Fibroblast of skin of left biceps (primary cell): ENCODE data around the gene HRAS.

Source experiments
- DNase-seq, 2 experiments: peaks; one replicate each; pipeline ENCODE4 v3.0.0-alpha.2; 2013; ENCODE audit warnings: low read depth in 2 of 2

The HRAS gene

DNA sequence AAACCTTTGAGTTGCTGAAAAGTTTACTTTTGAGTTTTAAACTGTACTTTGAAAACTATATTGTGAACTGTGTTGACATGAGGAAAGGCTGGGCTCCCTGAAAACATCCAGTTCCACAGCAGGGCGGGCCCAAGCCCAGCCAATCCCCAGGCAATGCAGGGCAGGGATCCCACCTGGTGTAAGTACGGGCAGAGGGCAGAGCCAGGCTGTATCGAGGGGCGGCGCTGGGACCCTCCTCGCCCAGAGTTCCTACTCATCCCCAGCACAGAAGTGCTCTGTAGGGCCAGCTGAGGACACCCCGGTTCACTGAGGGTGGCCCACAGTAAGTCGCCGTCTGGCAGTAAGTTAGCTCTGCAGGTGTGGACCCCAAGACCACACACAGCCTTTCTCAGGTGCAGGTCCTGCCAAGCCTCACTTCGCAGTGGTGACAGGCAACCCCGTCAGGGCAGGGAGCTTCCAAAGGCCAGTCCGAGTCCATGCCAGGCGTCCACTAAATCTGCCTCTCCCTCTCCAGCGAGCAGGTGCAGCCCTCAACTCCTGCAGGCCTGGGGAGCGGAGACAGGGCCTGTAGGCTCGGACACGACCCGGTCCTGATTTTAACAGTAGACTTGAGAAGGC, 31.7 kb upstream of the HRAS start:
- DNase-seq = no peak

DNA sequence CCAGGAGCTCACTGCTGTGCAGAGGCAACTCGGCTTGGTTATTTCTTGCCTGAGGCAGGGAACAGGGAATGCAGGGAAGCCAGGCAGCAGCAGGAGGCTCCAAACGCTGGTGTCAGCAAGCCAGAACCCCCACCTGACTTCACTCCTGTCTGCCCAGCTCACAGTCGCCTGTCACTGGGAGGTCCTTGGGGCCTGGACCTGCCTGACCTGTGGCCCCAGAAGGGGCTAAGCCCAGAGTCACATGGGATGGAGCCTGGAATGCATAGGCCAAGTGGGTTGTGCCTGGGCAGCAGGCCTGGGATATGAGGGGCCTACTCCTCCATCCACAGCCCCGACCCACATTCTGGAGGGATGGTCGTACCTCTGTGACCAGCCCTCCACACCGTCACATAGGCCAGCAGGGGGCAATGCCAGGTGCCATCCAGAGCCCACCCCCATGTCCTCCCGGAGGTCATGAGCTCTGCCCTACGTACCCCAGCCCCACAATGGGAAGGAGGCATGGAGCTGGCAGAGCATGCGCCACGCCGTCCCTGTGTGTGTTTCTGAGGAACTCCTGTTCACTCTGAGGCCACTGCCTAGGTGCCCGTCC, 30.6 kb upstream of the HRAS start:
- DNase-seq = no peak

DNA sequence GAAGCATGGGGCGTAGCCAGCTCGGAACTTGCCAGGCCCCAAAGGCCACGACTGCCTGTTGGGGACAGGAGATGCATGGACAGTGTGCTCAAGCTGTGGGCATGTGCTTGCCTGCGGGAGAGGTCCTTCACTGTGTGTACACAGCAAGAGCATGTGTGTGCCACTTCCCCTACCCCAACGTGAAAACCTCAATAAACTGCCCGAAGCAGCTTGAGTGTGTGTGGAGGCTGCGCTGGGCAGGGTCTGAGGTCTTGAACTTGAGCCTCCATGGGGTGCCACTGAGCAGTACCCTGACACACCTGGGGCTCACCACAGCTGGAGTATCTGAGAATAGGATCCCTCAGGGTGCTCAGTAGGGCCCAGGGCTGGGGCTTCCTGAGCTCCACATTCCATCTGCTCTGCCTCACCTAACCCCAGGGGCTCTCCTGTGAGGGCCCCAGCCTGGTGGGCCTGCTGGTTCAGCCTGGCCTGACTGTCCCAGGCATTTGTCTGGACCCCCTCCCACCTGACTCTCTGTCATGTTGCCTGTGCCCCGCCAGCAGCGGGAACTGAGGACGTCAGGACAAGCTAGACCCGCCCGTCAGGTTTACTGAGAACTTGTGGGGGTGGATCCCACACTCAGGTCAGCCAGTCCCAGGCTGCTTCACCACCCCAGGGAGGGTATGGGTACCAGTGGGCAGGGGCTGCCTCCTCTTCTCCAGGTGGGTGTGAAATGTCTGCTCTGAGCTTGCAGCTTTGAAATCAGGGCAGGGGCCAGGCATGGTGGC, 28.6 kb upstream of the HRAS start:
- no peak for DNase-seq

DNA sequence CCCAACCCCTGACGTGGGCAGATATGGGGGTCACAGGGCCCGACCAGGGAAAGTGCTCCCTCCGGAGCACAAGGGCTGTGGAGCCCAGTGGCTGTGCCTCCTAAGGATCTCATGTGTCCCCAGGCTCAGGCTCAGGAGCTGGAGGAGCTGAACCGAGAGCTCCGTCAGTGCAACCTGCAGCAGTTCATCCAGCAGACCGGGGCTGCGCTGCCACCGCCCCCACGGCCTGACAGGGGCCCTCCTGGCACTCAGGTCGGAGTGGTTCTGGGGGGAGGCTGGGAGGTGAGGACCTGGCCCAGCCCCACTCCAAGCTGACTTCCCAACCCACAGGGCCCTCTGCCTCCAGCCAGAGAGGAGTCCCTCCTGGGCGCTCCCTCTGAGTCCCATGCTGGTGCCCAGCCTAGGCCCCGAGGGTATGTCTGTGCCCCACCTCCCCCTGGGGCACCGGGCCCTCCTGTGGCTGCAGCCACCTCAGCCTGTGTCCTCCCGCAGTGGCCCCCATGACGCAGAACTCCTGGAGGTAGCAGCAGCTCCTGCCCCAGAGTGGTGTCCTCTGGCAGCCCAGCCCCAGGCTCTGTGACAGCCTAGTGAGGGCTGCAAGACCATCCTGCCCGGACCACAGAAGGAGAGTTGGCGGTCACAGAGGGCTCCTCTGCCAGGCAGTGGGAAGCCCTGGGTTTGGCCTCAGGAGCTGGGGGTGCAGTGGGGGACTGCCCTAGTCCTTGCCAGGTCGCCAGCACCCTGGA, 27.9 kb upstream of the HRAS start:
- DNase-seq = no peak

DNA sequence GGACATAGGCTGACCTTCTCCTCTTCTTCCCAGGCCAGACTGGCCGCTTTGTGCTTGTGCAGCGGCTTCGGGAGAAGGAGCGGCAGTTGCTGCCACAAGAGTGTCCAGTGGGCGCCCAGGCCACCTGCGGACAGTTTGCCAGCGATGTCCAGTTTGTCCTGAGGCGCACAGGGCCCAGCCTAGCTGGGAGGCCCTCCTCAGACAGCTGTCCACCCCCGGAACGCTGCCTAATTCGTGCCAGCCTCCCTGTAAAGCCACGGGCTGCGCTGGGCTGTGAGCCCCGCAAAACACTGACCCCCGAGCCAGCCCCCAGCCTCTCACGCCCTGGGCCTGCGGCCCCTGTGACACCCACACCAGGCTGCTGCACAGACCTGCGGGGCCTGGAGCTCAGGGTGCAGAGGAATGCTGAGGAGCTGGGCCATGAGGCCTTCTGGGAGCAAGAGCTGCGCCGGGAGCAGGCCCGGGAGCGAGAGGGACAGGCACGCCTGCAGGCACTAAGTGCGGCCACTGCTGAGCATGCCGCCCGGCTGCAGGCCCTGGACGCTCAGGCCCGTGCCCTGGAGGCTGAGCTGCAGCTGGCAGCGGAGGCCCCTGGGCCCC, 26.8 kb upstream of the HRAS start:
- no peak for DNase-seq

DNA sequence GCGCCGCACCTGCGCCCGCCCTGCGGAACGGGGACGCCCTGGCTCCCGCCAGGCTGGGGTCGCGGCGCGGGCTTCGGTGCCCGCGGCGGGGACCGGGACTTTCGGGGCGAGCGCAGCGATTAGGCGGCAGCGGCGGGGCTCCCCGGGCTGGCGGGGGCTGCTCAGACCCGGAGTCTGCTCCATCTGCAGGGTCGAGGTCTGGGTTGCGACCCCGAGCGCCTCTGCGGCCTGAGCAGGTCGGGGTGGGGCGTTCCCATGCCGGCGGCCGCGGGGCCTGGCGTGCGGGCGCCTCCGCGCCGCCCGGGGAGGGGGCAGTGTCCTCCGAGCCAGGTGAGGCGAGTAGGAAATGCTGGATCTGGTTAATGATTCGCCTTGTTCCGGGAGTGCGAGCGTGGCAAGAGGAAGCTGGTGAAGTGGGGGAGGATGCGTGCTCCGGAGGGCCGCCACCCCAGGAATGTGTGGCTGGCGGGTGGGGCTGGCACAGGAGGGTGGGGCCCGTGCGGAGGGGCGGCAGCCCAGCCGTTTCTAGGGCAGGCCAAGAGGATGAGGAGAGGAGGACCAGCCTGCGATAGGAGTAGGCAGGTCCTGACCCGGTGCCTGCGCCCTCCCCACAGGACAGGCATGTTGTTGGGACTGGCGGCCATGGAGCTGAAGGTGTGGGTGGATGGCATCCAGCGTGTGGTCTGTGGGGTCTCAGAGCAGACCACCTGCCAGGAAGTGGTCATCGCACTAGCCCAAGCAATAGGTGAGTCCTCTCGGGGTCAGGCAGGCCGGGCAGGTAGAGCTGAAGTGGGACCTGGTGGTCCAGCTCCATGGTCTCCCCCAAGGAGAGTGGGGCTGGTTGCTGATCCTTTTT, 26.0 kb upstream of the HRAS start:
- DNase-seq = no peak

DNA sequence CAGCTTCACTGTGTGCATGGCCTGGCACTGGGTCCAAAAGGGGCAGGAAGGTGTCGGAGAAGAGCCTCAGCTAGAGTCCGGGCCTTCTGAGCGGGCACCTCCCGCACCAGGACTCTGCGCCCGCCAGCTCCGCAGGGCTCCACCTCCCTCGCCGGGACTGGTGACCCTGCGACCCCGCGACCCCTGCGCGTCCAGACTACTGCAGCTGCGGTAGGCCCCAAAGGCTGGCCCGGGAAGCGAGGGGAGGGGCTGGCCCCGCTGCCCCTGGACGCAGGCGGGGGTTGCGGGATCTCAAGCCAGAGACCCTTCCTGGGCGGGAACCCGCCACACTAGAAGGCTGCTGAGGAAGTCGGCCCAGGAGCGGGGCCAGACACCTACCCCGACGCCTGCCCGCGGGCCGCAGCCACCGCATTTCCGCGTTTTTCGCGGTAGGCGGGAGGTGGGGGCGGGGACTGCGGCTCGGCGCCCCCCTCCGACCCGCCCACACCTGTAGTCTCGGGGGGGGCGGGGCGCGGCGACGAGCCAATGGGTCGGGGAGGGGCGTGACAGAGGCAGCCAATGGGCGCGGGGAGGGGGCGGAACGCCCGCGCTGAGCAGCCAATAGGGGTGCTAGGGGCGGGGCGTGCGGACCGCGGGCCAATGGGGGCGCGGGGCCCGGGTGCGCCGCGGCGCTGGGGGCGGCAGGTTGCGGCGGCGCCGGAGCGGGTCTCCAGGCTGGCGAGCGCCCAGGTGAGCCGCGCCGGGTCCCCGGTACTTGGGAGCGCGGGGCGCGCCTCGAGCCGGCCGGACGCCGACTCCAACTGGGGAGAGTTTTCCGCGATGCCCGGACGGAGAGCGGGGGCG, 25.1 kb upstream of the HRAS start, which contains the start of the genes LMNTD2 and RASSF7:
LMNTD2 (minus strand) TSS at position 434 of the 843 bp plus-strand sequence; CDS start at position 412, 22 bp downstream.
RASSF7 (plus strand) TSS at position 666 of the 843 bp plus-strand sequence. CDS start 799 bp downstream, outside the sequence.
- peak; percentile 35 to 49 for DNase-seq

DNA sequence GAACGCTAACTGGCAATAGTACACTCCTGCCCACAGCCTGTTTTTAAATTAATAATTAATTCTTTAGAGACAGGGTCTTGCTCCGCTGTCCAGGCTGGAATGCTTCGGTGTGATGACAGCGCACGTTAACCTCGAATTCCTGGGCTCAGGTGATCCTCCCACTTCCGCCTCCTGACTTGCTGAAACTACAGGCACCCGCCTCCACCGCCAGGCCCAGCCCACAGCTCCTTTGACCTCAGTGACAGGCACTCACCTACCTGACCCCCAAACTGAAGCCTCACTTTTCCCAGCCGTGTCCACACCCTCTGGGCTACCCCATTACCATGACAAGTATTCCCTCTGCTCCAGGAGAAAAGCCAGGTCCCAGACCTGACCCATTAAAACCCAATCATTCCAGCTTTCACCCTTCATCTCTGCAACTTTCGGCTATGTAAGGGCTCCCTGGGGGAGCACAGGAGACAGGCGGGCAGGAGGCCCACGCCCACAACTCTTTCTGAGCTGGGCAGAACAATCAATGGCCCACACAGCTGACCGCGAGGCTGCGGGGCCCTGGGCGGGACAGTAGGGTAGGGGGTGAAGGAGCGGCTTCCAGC, 24.4 kb upstream of the HRAS start:
- no peak for DNase-seq

DNA sequence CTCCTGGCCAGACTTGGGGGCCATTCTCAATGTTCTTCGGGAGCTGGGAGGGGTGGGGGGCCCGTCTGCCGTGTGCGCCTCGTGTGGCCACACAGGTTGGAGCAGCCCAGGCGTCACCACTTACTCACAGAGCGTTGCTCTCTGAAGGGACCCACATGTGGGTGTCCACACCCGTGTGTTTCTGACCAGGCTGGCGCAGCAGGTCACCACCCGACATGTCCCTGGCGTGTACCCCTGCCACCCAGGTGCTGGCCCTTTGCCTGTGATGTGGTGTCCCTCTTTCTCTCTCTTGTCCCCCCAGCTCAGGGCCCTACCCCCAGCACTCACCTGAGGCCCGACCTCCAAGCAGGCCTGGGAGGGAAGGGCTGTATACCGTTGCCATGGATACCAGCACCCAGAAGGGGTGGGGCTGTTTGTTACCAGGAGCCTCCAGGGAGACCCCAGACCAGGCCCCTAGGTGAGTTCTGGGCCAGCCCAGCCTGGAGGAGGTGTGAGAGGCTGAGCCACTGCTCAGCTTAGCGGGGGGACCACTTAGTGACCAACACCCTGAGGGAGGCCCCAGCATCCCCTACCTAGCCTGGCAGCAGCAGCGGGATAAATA, 23.7 kb upstream of the HRAS start:
- DNase-seq = no peak

DNA sequence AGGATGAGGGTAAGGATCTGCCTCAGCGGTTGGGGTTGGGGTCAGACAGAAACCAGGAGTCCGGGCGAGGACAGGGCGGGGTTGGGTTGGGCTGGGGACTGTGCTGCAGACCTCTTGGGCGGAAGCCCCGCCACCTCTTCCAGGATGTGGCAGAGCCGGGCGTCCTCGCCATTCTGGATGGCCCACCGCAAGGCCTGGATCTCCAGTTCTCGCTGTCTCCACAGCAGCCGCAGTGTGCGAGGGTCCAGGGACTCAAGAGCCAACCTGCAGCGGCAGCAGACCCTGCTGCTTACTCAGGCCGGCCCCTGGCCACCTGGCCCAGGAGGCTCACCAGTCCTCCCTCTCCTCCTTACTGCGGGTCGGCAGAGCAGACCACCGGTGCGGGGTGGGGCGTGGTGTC, 23.1 kb upstream of the HRAS start:
- DNase-seq = no peak

DNA sequence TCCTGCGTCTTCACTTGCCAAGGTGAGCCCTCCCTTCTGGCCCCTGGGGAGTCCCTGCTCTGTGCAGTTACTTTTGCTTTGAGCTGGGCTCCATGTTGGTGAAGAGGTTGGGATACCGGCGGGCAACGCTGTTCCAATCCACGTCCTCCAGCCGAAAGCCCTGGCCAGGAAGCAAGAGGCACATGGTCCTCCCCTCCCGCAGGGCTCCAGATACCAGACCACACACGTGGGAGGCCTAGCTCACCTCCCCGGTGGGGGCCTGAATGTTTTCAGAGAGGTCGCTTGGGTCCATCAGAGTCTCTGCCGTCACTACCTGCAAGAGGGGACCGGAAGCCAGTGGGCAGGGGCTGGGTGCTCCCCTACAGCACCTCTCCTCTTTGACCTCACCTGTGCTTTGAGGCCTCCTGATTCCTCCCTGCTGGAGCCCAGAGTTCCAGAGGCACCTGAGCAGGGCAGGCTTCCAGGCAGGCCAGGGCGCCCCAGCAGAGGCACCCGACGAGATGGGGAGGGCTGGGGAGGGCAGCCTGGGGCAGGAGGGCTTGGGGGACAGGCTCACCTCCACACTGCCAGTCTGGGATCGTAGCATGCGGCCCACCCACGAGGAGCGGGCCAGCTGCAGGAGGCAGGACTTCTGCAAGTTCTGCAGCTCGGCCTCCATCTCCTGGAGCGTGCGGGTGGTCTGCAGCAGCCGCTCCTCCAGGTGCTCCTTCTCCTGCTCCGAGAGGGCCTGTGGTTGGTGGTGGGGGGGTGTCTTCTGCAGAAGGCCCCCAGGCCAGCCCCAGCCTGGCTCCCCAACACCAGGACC, 22.2 kb upstream of the HRAS start:
- DNase-seq = no peak

DNA sequence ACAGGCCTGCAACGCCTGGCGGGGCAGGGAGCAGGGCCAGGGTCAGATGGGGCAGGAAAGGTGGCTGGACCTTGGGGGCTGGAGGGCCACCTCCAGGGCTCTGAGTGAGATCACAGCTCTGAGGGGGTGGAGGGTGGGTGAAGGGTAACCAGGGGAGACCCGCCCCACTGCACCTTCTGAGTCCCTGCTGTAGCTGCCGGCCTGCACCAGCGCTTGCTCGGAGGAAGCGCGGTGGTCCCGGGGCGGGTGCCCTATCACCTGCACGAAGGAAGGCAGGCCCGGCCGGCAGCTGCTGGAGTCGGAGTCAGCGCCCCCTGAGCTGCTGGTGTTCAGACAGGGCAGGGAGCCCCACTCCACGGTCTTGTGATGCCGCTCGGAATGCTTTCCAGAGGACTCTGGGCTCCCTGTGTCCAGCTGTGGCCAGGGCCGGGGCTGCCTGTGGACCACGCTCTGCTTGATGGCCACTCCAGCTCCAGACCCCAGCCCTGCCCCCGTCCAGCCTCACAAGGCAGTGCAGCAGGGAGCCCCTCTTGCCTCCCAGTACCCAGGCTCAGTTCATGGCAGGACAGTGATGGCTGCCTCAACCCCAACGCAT, 21.4 kb upstream of the HRAS start:
- no peak for DNase-seq

DNA sequence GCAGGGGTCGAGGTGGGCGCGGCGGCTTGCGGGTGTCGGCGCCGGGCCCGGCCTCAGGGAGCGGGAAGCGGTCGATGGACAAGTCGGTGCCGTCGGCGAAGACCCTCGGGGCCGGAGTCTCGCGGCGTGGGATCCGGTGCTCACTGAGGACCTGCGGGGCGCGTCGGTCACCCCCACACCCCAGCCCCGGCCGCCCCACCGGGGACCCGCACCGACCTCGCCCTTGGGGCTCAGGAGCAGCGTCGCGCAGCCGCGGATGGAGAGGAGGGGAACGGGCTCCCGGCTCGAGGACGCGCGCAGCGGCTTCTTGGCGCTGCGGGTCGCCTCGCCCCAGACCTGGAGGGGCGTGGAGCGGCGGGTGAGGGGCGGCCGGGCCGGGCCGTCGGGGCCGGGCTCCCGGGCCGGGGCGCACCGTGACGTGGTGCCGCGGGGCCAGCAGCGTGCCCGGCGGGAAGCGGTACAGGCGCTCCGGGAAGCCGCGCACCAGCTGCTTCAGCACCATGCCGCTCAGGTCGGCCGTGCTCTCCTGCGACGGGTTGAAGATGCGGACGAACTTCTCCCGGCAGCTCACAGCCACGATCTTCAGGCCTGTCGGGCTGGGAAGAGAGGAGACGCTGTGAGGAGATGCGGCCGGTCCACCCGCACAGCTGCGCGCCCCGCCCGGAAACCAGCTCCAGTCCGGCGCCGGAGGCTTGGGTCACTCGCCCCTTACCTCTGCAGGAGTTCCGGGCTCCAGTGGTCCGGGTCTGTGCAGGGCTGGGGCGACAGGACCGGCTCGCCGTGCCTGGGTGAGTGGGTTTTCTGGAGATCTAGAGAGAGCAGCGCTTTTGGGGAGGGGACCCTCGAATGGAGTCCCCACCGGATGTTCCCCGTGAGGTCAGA, 20.6 kb upstream of the HRAS start:
- DNase-seq = no peak

DNA sequence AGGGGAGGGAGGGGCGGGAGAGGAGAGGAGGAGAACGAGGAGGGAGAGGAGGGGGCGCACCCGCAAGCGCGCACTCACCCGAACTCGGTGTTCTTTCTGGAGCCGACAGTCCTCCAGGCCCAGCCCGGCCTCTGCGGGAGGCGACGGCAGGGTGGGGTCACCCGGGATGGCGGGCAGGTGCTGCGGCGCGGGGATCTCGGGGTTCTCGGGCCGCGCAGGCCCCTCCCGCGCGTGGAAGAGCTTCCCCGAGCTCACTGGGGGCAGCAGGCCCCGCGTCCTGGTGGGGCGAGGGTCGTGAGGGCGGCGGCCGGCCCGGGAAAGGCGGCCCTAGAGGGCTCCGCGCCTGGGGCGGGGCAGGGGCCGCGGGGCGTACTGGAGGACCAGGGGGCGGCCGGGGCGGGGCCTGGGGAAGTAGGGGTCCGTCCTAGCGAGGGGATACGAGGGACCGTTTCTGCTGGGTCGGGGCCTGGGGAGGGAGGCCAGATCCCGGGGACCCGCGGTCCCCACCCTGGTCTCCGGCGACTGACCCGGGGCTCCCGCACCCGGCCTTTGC, 19.9 kb upstream of the HRAS start:
- no peak for DNase-seq

DNA sequence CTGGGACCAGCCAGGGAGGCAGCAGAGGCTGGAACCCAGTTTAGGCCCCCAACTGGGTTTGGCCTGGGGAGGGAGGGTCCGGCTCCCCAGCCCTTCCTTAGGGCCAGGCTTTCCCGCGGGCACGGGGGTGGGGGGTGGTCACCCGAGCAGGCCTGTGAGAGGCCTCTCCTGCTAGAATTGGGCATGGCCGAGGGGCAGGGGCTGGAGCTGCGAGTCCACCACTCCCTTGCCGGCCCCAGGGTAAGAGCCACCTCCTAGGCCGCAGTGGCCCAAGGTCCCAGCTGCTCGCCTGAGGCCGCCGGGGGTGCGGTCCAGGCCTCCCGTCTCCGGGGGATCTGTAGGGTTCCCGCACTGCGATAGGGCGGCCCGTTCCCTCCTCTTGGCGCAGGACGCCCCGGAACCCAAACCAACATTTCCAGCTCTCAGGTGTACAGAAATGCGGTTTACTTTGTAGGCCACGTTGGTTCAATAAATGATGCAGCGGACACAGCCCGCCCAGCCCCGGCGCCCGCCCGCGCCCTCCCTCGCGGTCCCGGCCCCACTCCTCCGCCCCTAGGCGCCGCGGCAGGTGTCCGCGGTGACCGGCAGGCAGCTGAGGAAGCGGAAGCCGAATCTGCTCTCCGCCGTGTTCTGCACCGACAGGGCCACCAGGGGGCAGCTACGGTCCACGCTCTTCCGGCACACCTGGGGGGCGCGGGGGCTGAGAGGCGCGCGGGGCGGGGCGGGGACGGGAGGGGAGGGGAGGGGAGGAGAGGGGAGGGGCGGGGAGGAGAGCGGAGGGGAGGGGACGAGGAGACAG, 19.3 kb upstream of the HRAS start:
- no peak for DNase-seq

DNA sequence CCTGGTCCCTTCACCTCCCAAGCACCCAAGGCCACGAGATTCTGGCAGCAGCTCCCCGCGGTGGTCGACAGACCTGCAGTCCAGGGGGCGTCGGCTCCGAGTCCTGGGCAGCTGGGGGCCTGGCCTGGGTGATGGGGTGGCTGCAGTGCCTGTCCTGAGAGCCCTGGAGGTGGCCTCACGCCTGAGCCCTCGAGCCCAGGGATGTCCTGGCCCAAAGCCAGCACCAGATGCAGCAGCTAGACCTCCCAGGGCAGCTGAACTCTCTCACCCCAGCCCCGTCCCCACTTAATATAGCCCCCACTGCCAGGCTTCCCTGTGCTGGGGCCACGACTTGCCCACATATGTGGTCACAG, 18.6 kb upstream of the HRAS start:
- no peak for DNase-seq
